ENCODE measurements around the gene SGPP1. TPM values are rescaled to one million over a fixed set of nuclear protein-coding genes. Genes with fewer than 3 reads are reported as not detected.
"Not testable (repeated sequence)": the region's sequence is repeated elsewhere in the genome, so short reads cannot be mapped to it uniquely, and the experiment has no call there.

SGPP1 gene
- polyA plus RNA-seq, 1 donor (not counting 4 experiments of a cell fraction or from before 2014, with no cell fraction given): 28.7 TPM

DNA sequence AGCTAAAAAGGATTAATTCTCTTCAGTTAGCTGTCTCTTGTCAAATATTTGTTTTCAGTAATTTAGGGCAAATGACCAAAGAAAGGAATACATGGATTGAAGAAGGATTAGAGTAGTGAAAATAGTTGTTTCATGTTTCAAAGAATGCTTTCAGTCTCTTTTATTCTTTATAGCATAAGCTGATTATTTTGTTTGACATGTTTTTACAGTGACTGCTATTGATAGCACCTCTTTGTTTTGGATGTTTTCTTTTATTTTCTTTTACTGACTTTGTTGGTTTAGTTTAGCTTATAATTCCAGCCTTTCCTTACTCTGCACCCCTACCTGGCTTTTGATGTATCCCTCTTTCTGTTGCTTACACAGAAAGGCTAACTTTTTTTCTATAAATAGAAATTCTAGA is 29.3 kb upstream of the SGPP1 start:
- no peaks in the 10 kb centered on the region for H3K4me1 ChIP-seq (ENCODE audit: control insufficient read depth, extremely low read depth, insufficient read depth, low read length)
- TF ChIP-seq, protein P1, sequence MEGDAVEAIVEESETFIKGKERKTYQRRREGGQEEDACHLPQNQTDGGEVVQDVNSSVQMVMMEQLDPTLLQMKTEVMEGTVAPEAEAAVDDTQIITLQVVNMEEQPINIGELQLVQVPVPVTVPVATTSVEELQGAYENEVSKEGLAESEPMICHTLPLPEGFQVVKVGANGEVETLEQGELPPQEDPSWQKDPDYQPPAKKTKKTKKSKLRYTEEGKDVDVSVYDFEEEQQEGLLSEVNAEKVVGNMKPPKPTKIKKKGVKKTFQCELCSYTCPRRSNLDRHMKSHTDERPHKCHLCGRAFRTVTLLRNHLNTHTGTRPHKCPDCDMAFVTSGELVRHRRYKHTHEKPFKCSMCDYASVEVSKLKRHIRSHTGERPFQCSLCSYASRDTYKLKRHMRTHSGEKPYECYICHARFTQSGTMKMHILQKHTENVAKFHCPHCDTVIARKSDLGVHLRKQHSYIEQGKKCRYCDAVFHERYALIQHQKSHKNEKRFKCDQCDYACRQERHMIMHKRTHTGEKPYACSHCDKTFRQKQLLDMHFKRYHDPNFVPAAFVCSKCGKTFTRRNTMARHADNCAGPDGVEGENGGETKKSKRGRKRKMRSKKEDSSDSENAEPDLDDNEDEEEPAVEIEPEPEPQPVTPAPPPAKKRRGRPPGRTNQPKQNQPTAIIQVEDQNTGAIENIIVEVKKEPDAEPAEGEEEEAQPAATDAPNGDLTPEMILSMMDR (optimal IDR thresholded peaks at IDR 0.05 in 1 of 3, IDR thresholded peaks at IDR 0.05 in 1 of 3, conservative IDR thresholded peaks at IDR 0.05 in 1 of 3; ENCODE audit: extremely low read depth in 1 of 3, insufficient read depth in 2 of 3, low read length in 3 of 3): no peak
- no peak for TF ChIP-seq EZH2 (IDR thresholded peaks at IDR 0.05; ENCODE audit: low read length)
- H4K20me1 ChIP-seq (ENCODE audit: control insufficient read depth, extremely low read depth, insufficient read depth, low read length): no peaks in the 10 kb centered on the region
- H3K36me3 ChIP-seq (ENCODE audit: control insufficient read depth in 2 of 2, extremely low read depth in 1 of 2, insufficient read depth in 2 of 2, low read length in 2 of 2): no peaks in the 10 kb centered on the region
- H3K27me3 ChIP-seq (ENCODE audit: control insufficient read depth, extremely low read depth, insufficient read depth, low read length): no peaks in the 10 kb centered on the region
- H3K9ac ChIP-seq (ENCODE audit: control insufficient read depth, extremely low read depth, insufficient read depth, low read length): no peak overlapping the region
- no peak for FAIRE-seq
- H3K4me3 ChIP-seq (ENCODE audit: control insufficient read depth in 2 of 3, extremely low read depth in 1 of 3, insufficient read depth in 2 of 3, low read depth in 1 of 3, low read length in 3 of 3): no peak overlapping the region
- no peak for DNase-seq (ENCODE audit: low read depth, low spot score)
- dilution Hi-C loops (cut with MboI; ENCODE audit: extremely low pct_ligation_motif_present, low sequenced_read_pairs): no loop called here
- H2AFZ ChIP-seq (ENCODE audit: control insufficient read depth, low read length): no peak overlapping the region
- no peaks in the 10 kb centered on the region for H3K79me2 ChIP-seq (ENCODE audit: control insufficient read depth, insufficient read depth, low read length)
- H3K9me1 ChIP-seq (ENCODE audit: control insufficient read depth, extremely low read depth, insufficient read depth, low read length): no peaks in the 10 kb centered on the region
- no peak overlapping the region for H3K27ac ChIP-seq (ENCODE audit: control insufficient read depth, insufficient read depth, low read length)
- no peak overlapping the region for H3K4me2 ChIP-seq (ENCODE audit: control insufficient read depth, extremely low read depth, insufficient read depth, low read depth, low read length)
- no peaks in the 10 kb centered on the region for H3K9me3 ChIP-seq (ENCODE audit: control insufficient read depth, low read depth, low read length)

DNA sequence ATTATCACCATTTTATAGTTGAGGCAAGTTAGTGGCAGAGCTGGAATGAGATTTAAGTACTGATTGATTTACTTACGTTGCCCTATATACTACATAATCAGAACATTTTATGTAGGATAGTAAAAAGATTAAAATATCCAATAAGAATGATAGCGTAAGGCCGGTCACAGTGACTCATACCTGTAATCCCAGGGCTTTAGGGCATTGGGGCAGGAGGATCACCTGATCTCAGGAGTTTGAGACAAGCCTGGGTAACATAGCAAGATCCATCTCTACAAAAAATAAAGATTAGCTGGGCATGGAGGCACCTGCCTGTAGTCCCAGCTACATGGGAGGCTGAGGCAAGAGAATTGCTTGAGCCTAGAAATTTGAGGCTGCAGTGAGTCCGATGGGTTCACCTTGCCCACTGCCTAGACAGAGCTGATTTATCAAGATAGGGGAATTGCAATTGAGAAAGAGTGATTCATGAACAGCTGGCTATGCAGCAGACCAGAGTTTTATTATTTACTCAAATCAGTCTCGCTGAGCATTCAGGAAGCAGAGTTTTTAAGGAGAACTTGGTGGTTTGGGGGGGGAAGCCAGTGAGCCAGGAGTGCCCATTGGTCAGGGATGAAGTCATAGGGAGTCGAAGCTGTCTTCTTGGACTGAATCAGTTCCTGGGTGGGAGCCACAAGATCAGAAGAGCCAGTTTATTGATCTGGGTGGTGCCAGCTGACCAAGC is 24.7 kb upstream of the SGPP1 start:
- dilution Hi-C loops (cut with MboI; ENCODE audit: extremely low pct_ligation_motif_present, low sequenced_read_pairs): no loop called here
- H3K4me3 ChIP-seq (ENCODE audit: control insufficient read depth in 2 of 3, extremely low read depth in 1 of 3, insufficient read depth in 2 of 3, low read depth in 1 of 3, low read length in 3 of 3): no peak overlapping the region

DNA sequence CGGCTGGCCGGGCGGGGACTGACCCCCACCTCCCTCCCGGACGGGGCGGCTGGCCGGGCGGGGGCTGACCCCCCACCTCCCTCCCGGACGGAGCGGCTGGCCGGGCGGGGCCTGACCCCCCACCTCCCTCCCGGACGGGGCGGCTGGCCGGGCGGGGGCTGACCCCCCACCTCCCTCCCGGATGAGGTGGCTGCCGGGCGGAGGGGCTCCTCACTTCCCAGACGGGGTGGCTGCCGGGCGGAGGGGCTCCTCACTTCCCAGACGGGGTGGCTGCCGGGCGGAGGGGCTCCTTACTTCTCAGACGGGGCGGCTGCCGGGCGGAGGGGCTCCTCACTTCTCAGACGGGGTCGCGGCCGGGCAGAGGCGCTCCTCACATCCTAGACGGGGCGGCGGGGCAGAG is 23.2 kb upstream of the SGPP1 start:
- dilution Hi-C loops (cut with MboI; ENCODE audit: extremely low pct_ligation_motif_present, low sequenced_read_pairs); H3K27me3 ChIP-seq (ENCODE audit: control insufficient read depth, extremely low read depth, insufficient read depth, low read length): not testable (repeated sequence)

More for the DNA sequence above, 24.7 kb upstream of the SGPP1 start:
- Histone ChIP-seq H3K27me3 (ENCODE audit: control insufficient read depth, extremely low read depth, insufficient read depth, low read length) (no peaks in the 10 kb centered on the region), H3K9me3 (ENCODE audit: control insufficient read depth, low read depth, low read length) (no peaks in the 10 kb centered on the region), H3K27ac (ENCODE audit: control insufficient read depth, insufficient read depth, low read length) (no peak overlapping the region), H3K9ac (ENCODE audit: control insufficient read depth, extremely low read depth, insufficient read depth, low read length) (no peak overlapping the region), H3K4me2 (ENCODE audit: control insufficient read depth, extremely low read depth, insufficient read depth, low read depth, low read length) (no peak overlapping the region), H3K4me1 (ENCODE audit: control insufficient read depth, extremely low read depth, insufficient read depth, low read length) (no peaks in the 10 kb centered on the region), H4K20me1 (ENCODE audit: control insufficient read depth, extremely low read depth, insufficient read depth, low read length) (no peaks in the 10 kb centered on the region), H3K79me2 (ENCODE audit: control insufficient read depth, insufficient read depth, low read length) (no peaks in the 10 kb centered on the region), H3K9me1 (ENCODE audit: control insufficient read depth, extremely low read depth, insufficient read depth, low read length) (no peaks in the 10 kb centered on the region), H2AFZ (ENCODE audit: control insufficient read depth, low read length) (no peak overlapping the region), H3K36me3 (ENCODE audit: control insufficient read depth in 2 of 2, extremely low read depth in 1 of 2, insufficient read depth in 2 of 2, low read length in 2 of 2) (no peaks in the 10 kb centered on the region)
- TF ChIP-seq, protein P1 (optimal IDR thresholded peaks at IDR 0.05 in 1 of 3, IDR thresholded peaks at IDR 0.05 in 1 of 3, conservative IDR thresholded peaks at IDR 0.05 in 1 of 3; ENCODE audit: extremely low read depth in 1 of 3, insufficient read depth in 2 of 3, low read length in 3 of 3): no peak
- no peak for TF ChIP-seq EZH2 (IDR thresholded peaks at IDR 0.05; ENCODE audit: low read length)
- FAIRE-seq (no peak), DNase-seq (ENCODE audit: low read depth, low spot score) (no peak)

More for the DNA sequence above, 23.2 kb upstream of the SGPP1 start:
- not testable (repeated sequence) for H3K9ac ChIP-seq (ENCODE audit: control insufficient read depth, extremely low read depth, insufficient read depth, low read length); H3K4me1 ChIP-seq (ENCODE audit: control insufficient read depth, extremely low read depth, insufficient read depth, low read length); H3K79me2 ChIP-seq (ENCODE audit: control insufficient read depth, insufficient read depth, low read length); DNase-seq (ENCODE audit: low read depth, low spot score); H3K4me2 ChIP-seq (ENCODE audit: control insufficient read depth, extremely low read depth, insufficient read depth, low read depth, low read length); H3K27ac ChIP-seq (ENCODE audit: control insufficient read depth, insufficient read depth, low read length); H3K36me3 ChIP-seq (ENCODE audit: control insufficient read depth in 2 of 2, extremely low read depth in 1 of 2, insufficient read depth in 2 of 2, low read length in 2 of 2); H3K9me1 ChIP-seq (ENCODE audit: control insufficient read depth, extremely low read depth, insufficient read depth, low read length); H4K20me1 ChIP-seq (ENCODE audit: control insufficient read depth, extremely low read depth, insufficient read depth, low read length); H2AFZ ChIP-seq (ENCODE audit: control insufficient read depth, low read length); H3K4me3 ChIP-seq (ENCODE audit: control insufficient read depth in 2 of 3, extremely low read depth in 1 of 3, insufficient read depth in 2 of 3, low read depth in 1 of 3, low read length in 3 of 3); H3K9me3 ChIP-seq (ENCODE audit: control insufficient read depth, low read depth, low read length); FAIRE-seq
